ENCODE results near the gene MORN1. TPM values are rescaled to one million over a fixed set of nuclear protein-coding genes. Genes with fewer than 3 reads are reported as not detected.

Gene MORN1
- total and polyA plus RNA-seq, 3 donors from 2014 or later: 30.4 to 34.5 (median 30.9) TPM

GRCh38 chr1:2388004-2388913 lies 3.1 kb downstream of the MORN1 start:
- intact Hi-C loops (cut with DNase I; ENCODE audit: low total_unique reads): loop anchor here (10.0 kb wide), 1 partner anchor 53 kb away; no protein-coding TSS in a partner anchor
- 95 to 96% methylated on average over 31 to 32 of the region's 32 CpGs for WGBS, 2 donors
- TF ChIP-seq POLR2A (IDR thresholded peaks at IDR 0.05) (no peak), CTCF (IDR thresholded peaks at IDR 0.05) (no peak)

GRCh38 chr1:2386636-2387611 lies 4.4 kb downstream of the MORN1 start:
- peaks cover 8% of the 10 kb centered on the region for H3K4me1 ChIP-seq
- intact Hi-C loops (cut with DNase I; ENCODE audit: low total_unique reads): loop anchor here (10.0 kb wide), 1 partner anchor 52 kb away; no protein-coding TSS in a partner anchor
- no peak for DNase-seq
- no peak overlapping the region for H3K27ac ChIP-seq
- no peaks in the 10 kb centered on the region for H3K9me3 ChIP-seq
- no peaks in the 10 kb centered on the region for H3K36me3 ChIP-seq (ENCODE audit: low read depth, missing control alignments)
- no peak overlapping the region for H3K4me3 ChIP-seq
- no peaks in the 10 kb centered on the region for H3K27me3 ChIP-seq
- TF ChIP-seq POLR2A (IDR thresholded peaks at IDR 0.05): no peak
- no peak for TF ChIP-seq CTCF (IDR thresholded peaks at IDR 0.05)
- 92 to 94% methylated on average over 9 to 30 of the region's 30 CpGs for WGBS, 2 donors

More at GRCh38 chr1:2388004-2388913, 3.1 kb downstream of the MORN1 start:
- Histone ChIP-seq H3K9me3 (no peaks in the 10 kb centered on the region), H3K36me3 (ENCODE audit: low read depth, missing control alignments) (no peaks in the 10 kb centered on the region), H3K4me1 (peaks cover 19% of the 10 kb centered on the region), H3K27ac (no peak overlapping the region), H3K4me3 (no peak overlapping the region), H3K27me3 (no peaks in the 10 kb centered on the region)
- DNase-seq: no peak

GRCh38 chr1:2385606-2386280 lies 5.6 kb downstream of the MORN1 start:
- no peak overlapping the region for H3K4me3 ChIP-seq
- no peak for DNase-seq
- no peaks in the 10 kb centered on the region for H3K27me3 ChIP-seq
- intact Hi-C loops (cut with DNase I; ENCODE audit: low total_unique reads): loop anchor here (10.0 kb wide), 1 partner anchor 51 kb away; no protein-coding TSS in a partner anchor
- WGBS, 2 donors: 94% methylated on average over 12 to 19 of the region's 19 CpGs
- no peaks in the 10 kb centered on the region for H3K36me3 ChIP-seq (ENCODE audit: low read depth, missing control alignments)
- TF ChIP-seq POLR2A (IDR thresholded peaks at IDR 0.05): no peak
- no peak for TF ChIP-seq CTCF (IDR thresholded peaks at IDR 0.05)
- no peak overlapping the region for H3K27ac ChIP-seq
- H3K9me3 ChIP-seq: no peaks in the 10 kb centered on the region
- peaks cover 18% of the 10 kb centered on the region for H3K4me1 ChIP-seq

GRCh38 chr1:2384941-2385481 lies 6.3 kb downstream of the MORN1 start:
- H3K27me3 ChIP-seq: no peaks in the 10 kb centered on the region
- H3K36me3 ChIP-seq (ENCODE audit: low read depth, missing control alignments): no peaks in the 10 kb centered on the region
- peaks cover 14% of the 10 kb centered on the region for H3K4me1 ChIP-seq
- TF ChIP-seq POLR2A (IDR thresholded peaks at IDR 0.05): no peak
- TF ChIP-seq CTCF (IDR thresholded peaks at IDR 0.05): no peak
- no peak for DNase-seq
- H3K9me3 ChIP-seq: no peaks in the 10 kb centered on the region
- WGBS, 2 donors: 92% methylated on average over 16 to 41 of the region's 41 CpGs
- no peak overlapping the region for H3K4me3 ChIP-seq
- intact Hi-C loops (cut with DNase I; ENCODE audit: low total_unique reads): loop anchor here (5.0 to 10.0 kb wide), 2 partner anchors 50 to 188 kb away; no protein-coding TSS in a partner anchor
- no peak overlapping the region for H3K27ac ChIP-seq

Measured in testis (tissue), 3 donors.